ENCODE data around the gene MAMLD1.

- TF ChIP-seq EZH2 (IDR thresholded peaks at IDR 0.05; ENCODE audit: borderline replicate concordance), result no peak
- TF ChIP-seq, protein P1, sequence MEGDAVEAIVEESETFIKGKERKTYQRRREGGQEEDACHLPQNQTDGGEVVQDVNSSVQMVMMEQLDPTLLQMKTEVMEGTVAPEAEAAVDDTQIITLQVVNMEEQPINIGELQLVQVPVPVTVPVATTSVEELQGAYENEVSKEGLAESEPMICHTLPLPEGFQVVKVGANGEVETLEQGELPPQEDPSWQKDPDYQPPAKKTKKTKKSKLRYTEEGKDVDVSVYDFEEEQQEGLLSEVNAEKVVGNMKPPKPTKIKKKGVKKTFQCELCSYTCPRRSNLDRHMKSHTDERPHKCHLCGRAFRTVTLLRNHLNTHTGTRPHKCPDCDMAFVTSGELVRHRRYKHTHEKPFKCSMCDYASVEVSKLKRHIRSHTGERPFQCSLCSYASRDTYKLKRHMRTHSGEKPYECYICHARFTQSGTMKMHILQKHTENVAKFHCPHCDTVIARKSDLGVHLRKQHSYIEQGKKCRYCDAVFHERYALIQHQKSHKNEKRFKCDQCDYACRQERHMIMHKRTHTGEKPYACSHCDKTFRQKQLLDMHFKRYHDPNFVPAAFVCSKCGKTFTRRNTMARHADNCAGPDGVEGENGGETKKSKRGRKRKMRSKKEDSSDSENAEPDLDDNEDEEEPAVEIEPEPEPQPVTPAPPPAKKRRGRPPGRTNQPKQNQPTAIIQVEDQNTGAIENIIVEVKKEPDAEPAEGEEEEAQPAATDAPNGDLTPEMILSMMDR (IDR thresholded peaks at IDR 0.05; ENCODE audit: poor library complexity), result no peak
- no peak for TF ChIP-seq EZH2phosphoT487 (IDR thresholded peaks at IDR 0.05; ENCODE audit: low read depth, severe bottlenecking, unreplicated experiment)
These were observed 40.1 kb upstream of the MAMLD1 start for GRCh38 chrX:150323020-150323419.
